NCI-H69 (cell line): ENCODE results near the gene SESN1.
"Not testable (repeated sequence)": the region's sequence is repeated elsewhere in the genome, so short reads cannot be mapped to it uniquely, and the experiment has no call there.

ENCODE experiments used
- DNase-seq: peaks from one replicate; lab custom pipeline; 2025; lab: John Stamatoyannopoulos, UW

SESN1 gene

DNA sequence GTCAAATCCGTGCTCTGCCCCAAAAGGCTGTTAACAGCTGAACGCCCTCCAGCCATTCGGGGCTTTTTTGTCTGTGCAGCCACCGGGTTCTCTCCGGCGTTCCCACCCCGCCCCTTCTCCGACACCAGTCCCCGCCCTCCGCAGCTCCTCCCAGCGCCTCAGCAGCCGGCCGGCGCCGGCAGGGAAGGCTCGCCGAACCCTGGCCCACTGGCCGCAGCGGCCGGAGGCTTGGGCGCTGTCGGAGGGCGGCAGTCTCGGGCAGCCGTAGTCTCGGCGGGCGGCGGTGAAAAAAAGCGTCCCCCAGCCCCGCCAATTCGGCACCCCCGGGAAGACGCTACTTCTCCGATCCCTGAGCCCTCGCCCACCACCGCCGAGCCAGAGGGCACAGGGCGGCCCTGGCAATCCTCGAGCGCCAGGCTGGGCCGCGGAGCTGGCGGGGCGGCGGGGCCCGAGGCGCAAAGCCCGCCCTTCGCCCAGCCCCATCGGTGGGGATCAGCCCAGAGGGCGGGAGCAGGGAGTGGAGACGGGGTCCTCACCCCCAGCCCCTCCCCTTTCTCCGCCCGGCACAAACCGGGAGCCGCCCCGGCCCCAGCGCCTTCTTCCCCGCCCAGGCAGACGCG, at the start of gene SESN1:
SESN1 (minus strand) TSS at position 431 of the 620 bp plus-strand sequence. CDS start 773 bp downstream, outside the sequence.
- DNase-seq, result peak; percentile 100

DNA sequence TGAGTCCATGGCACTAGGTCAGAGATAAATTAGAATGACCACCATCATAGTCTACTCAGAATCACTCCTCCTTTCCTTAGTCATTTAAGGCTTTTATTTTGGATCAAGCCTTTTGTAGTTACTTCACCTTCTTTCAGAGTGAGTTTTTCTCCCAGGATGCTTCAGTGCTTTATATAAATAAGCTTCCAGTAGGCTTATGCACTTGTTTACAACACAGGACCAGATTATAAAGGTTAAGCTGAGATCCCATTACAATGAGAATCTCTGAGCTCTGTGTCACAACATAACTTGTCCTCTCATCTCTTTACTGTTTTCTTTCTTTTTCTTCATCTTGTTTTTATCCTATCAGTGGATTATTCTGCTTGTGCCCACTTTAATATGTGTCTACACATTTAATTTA, 48.5 kb upstream of the SESN1 start:
- DNase-seq, result no peak

DNA sequence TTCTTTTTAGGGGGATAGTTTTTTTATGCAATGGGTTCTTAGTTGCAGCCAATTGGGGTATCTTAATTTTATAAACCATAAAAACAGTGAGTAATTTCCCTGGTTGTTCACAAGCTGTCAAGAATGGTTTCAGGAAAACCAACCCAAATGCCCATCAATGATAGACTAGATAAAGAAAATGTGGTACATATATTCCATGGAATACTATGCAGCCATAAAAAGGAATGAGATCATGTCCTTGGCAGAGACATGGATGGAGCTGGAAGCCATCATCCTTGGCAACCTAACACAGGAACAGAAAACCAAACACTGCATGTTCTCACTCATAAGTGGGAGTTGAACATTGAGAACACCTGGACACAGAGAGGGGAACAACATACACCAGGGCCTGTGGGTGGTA, 47.4 kb upstream of the SESN1 start:
- not testable (repeated sequence) for DNase-seq

DNA sequence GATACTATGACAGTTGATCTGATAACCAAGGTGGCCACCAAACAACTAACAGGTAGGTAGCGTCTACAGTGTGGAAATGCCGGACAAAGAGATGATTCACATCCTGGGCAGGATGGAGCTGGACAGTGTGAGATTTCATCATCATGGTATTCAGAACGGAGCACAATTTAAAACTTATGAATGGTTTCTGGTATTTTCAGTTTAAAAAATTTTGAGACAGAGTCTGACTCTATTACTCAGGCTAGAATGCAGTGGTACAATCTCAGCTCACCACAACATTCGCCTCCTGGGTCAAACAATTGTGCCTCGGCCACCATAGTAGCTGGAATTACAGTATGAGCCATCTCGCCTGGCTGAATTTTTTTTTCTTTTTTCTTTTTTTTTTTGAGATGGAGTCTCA, 44.5 kb upstream of the SESN1 start:
- no peak for DNase-seq

DNA sequence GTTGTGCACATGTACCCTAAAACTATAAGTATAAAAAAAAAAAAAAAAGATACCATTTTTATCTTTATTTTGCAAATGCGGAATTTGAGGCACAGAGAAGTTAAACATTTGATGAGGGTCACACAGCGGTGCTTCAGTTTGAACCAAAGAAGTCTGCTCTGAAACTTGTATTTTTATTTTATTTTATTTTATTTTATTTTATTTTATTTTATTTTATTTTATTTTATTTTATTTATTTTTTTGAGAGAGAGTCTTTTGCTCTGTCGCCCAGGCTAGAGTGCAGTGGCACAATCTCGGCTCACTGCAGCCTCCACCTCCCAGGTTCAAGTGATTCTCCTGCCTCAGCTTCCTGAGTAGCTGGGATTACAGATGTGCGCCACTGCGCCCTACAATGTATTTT, 41.9 kb upstream of the SESN1 start:
- DNase-seq, result not testable (repeated sequence)

DNA sequence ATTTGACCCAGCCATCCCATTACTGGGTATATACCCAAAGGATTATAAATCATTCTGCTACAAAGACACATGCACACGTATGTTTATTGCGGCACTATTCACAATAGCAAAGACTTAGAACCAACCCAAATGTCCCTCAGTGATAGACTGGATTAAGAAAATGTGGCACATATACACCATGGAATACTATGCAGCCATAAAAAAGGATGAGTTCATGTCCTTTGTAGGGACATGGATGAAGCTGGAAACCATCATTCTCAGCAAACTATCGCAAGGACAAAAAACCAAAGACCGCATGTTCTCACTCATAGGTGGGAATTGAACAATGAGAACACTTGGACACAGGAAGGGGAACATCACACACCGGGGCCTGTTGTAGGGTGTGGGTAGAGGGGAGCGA, 41.4 kb upstream of the SESN1 start:
- DNase-seq, result not testable (repeated sequence)

DNA sequence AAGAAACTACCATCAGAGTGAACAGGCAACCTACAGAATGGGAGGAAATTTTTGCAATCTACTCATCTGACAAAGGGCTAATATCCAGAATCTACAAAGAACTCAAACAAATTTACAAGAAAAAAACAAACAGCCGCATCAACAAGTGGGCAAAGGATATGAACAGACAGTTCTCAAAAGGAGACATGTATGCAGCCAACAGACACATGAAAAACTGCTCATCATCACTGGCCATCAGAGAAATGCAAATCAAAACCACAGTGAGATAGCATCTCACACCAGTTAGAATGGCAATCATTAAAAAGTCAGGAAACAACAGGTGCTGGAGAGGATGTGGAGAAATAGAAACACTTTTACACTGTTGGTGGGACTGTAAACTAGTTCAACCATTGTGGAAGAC, 41.0 kb upstream of the SESN1 start:
- not testable (repeated sequence) for DNase-seq

DNA sequence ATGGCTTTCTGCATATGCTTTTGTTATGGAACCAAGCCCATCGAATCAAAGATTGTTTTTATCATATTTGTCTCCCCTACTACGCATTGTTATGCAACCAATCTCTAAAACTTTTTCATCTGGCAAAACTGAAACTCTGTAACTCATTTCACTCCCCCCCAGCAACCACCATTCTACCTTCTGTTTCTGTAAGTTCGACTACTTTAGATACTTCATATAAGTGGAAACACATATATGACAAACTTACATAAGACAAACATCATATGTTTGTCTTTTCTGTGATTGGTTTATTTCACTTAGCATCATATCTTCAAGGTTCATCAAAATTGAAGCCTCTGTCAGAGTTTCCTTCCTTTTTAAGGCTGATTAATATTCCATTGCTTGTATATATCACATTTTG, 35.4 kb upstream of the SESN1 start:
- DNase-seq, result no peak

DNA sequence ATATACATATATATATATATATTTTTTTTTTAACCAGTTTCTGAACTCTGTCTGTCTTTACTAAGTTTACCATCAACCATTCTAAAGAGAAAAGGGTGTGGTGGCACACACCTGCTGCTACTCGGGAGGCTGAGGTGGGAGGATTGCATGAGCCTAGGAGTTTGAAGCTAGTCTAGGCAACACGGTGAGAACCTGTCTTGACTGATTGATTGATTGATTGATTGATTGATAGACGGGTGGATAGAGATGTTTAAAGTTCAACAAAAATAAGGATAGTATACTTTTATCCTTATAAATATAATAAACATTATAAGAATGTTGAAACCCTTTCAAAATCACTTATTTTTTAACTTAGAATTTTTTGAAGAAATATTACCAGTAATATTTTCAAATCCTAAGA, 30.9 kb upstream of the SESN1 start:
- no peak for DNase-seq

DNA sequence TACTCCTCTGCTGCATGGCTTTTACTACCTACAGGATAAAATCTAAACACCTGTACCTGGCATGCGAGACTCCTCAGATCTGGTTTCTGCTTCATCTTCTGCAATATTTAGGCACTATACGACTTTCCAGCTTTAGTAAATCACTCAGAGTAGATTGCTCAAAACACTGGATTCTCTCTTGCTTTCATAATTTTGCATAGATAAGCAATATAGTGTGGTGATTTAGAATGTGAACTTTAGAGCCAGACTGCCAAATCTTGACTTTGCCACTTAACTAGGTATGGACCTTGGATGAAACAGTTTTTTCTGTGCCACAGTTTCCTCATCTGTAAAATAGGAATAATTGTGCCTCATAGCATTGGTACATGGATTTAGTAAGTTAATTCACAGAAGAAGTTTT, 29.6 kb upstream of the SESN1 start:
- no peak for DNase-seq

DNA sequence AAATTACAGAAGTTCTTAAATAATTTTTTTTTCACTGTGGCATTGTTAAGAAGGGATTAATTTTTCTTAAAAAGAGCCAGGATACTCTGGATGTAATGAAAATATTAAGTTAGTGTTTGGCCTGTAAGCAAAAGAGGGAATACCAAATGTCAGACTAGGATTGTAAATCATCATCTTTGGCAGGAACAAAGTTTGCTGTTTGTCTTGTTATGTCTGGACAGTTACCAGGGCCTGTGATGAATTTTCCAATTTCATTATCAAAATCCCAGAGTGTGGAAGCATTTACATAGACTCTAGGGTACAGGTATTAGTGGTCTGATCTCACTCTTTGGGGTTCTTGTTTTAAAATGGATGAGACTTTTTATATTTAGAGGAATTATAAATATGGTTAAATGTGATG, 26.8 kb upstream of the SESN1 start:
- no peak for DNase-seq

DNA sequence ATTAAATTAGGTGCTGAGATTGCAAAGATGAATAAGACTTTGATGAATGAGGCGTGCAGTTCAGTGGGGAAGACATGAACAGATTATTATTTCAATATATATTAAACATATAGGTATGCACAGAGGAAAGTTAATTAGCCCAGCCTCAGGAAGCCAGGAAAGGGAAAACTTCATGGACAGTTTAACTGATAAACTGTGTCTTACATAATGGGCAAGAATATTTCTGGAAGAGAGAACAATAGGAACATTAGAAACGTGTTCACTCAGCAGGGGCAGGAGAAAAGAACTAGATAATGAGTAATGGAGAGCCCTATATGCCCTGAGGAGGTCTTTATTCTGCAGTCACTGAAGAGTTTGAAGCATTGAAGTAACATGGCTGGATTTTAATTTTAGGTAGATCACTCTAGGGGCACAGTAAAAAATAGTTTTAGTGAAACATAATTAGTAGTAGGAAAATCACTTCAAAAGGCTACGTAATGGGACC, 24.3 kb upstream of the SESN1 start:
- DNase-seq, result peak; percentile 77

DNA sequence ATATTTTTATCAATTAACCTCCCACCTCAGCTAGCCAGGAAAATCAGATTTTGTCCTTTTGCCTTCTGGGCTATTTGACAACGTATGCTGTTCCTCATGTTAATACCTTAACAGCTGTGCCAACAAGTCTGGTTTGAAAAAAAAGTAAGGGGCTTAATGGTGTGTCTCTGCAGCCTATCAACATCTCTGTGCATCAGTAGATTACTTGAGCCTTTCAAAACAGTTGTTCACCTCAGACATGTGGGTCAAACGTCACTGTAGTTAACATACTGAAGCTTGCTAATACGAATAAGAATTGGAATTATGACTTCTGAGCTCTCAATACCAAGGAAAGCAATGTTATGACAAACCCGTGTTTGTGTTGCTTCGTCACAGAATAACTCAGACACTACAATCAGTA, 23.7 kb upstream of the SESN1 start:
- DNase-seq, result peak; percentile 85

DNA sequence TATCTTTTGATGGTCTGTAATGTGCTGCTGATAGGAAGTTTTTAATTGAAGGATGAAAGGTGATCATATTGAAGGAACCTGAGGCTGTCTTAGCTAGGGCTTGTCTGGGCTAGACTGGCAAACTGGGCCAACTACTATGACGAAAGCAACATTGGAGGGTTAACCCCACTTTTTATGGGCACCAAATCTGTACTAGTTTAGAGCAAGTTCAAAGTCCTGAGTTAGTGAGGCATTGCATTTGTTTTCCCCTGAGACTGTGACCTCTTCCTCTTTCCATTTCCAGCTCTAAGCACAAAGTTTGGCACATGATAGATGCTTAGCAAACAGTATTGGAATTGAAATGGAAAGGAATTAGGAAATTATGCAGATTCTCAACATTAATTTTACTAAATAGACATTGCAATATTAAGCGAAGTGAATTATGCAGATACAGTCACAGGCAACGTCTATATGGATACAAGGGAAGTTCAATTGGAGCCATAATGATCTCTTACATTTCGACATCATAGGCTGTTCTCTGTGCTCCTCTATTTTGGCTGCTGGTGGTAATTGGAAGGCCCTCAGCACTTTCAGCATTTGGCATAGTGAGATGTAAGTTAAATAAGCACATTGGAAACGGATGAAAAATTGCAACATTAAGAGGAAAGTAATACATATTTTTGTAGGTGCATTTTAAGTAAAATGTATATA, 22.8 kb upstream of the SESN1 start:
- peak; percentile 40 for DNase-seq

DNA sequence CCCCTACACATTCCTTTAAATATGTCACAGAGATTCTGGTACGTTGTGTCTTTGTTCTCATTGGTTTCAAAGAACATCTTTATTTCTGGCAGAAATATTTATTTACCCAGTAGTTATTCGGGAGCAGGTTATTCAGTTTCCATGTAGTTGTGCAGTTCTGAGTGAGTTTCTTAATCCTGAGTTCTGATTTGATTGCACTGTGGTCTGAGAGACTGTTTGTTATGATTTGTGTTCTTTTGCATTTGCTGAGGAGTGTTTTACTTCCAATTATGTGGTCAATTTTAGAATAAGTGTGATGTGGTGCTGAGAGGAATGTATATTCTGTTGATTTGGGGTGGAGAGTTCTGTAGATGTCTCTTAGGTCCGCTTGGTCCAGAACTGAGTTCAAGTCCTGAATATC, 18.0 kb upstream of the SESN1 start:
- DNase-seq, result not testable (repeated sequence)

DNA sequence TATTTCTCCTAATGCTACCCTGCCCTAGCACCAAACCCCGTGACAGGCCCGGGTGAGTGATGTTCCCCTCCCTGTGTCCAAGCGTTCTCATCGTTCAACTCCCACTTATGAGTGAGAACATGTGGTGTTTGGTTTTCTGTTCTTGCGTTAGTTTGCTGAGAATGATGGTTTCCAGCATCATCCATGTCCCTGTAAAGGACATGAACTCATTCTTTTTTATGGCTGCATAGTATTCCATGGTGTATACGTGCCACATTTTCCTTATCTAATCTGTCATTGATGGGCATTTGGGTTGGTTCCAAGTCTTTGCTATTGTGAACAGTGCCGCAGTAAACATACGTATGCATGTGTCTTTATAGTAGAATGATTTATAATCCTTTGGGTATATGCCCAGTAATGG, 15.0 kb upstream of the SESN1 start:
- DNase-seq, result not testable (repeated sequence)

DNA sequence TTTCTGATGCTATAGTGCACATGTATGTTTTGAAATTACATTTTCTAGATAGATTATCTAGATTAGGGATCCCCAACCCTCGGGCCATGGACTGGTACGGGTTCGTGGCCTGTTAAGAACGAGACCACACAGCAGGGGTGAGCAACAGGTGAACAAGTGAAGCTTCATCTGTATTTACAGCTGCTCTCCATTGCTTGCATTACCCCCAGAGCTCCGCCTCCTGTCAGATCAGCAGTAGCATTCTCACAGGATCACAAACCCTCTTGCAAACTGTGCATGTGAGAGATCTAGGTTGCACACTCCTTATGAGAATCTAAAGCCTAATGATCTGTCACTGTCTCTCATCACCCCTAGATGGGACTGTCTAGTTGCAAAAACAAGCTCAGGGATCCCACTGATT, 11.0 kb upstream of the SESN1 start:
- no peak for DNase-seq

DNA sequence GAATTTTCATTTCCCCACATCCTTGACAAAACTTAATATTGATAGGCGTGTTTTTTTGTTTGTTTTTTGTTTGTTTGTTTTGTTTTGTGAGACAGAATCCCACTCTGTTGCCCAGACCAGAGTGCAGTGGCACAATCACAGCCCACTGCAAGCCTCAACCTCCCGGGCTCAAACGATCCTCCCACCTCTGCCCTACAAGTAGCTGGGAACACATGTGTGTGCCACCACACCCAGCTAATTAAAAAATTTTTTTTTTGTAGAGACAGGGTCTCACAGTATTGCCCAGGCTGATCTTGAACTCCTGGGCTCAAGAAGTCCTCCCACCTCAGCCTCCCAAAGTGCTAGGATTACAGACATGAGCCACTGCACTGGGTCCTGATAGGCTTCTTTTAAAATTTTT, 9.9 kb upstream of the SESN1 start:
- DNase-seq, result no peak

DNA sequence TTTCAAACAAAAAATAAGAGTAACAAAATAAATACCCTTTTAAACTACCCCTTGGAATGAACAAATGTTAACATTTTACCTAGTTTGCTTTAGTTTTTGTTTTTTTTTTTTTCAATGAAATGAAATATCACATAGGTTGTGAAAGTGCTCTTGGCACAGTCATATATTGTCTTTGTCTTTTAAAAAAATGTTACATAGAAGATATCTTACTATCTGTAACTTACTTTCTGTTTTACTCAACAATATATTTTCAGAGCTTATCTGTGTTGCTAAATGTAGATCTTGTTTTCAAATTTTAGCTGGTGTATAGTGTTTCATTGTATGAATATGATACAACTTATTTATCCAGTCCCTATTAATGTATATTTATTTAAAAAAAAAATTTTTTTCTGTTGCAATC, 9.3 kb upstream of the SESN1 start:
- DNase-seq, result no peak

DNA sequence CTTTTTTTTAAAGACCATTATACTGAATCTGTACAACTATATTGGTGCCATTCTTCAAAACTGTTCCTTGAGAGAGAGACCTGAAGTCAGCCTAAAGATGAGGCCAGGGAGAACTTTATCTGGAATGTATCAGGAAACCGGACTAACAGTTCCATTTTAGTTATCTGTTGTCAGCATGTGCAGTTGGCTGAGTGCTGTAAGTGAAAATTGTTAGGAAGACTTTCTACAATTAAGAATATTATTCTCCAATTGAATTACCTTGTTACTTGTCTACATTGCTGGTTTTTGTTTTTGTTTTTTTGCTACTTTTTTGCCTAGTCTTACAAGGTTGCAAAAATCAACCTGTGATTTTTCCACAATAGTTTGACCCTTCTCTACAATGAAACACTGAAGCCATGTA, 8.1 kb upstream of the SESN1 start:
- DNase-seq, result no peak

DNA sequence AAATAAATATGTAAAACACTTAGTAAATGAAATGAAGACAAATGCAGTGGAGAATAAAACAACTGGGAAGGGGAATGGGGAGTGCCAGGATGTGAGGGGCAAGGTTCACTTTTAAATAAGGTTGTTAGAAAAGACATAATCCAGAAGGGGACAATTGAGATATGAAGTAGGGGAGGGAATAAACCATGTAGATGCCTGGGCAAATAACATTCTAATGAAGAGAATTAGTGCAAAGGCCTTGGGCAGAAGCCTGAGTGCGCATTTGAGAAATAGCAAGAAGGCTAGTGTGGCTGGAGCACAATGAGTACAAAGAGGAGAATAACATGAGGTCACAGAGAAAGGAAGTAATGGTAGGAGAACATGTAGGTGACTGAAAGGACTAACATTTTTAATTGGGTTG, 3.0 kb upstream of the SESN1 start:
- DNase-seq, result no peak

DNA sequence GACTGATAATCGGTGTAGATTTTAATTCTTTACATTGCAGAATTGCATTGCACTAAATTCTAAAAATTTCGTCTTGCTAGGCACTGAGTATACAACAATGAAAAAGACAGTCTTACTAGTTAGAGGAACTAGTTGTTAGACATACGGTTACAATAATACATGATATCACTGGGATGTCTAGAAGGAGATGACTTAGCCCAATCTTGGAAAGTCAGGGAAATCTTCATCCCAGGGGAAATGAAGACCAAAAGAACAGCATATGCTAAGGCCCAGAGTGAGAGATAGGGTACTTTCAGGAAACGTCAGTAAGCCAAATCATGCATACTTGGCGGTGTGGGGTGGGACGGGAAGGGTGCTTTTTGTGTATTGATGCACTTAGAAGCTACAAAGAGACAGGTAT, 1.6 kb upstream of the SESN1 start:
- peak; percentile 41 for DNase-seq

DNA sequence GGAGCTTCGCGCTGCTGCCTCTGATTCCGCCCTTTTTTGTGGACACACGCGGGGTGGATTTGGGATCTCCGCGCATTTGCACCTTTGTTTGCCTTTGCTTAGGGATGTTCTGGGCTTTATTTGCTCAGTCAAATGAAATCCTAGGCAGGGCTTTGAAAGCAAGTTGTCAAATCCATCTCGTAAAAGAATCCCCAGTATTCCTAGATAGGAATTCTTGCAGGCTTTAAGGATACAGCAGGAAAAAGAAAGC, 1.1 kb upstream of the SESN1 start:
- DNase-seq, result no peak
